NCI-H2227 (cell line): ENCODE data around the gene DYSF.
"Not testable (repeated sequence)": the region's sequence is repeated elsewhere in the genome, so short reads cannot be mapped to it uniquely, and the experiment has no call there.

Experiments used
- DNase-seq: peaks from one replicate; lab custom pipeline; 2025; ENCODE audit not compliant: unreplicated experiment; lab: John Stamatoyannopoulos, UW

The DYSF gene

GRCh38 chr2:71631411-71631931 lies 178.1 kb downstream of the DYSF start:
- no peak for DNase-seq

- no peak for DNase-seq
Measured at GRCh38 chr2:71633086-71633485, 179.7 kb downstream of the DYSF start.

GRCh38 chr2:71634567-71634966 lies 181.2 kb downstream of the DYSF start:
- DNase-seq, result no peak

- no peak for DNase-seq
Measured at GRCh38 chr2:71635798-71636197, 182.4 kb downstream of the DYSF start.

- no peak for DNase-seq
Measured at GRCh38 chr2:71637168-71637567, 183.8 kb downstream of the DYSF start.

- no peak for DNase-seq
Measured at GRCh38 chr2:71637736-71638135, 184.4 kb downstream of the DYSF start.

- DNase-seq, result no peak
Measured at GRCh38 chr2:71639735-71640134, 186.4 kb downstream of the DYSF start.

- no peak for DNase-seq
Measured at GRCh38 chr2:71640489-71640888, 187.1 kb downstream of the DYSF start.

GRCh38 chr2:71643674-71644357 lies 190.5 kb downstream of the DYSF start:
- no peak for DNase-seq

- no peak for DNase-seq
Measured at GRCh38 chr2:71646028-71646427, 192.7 kb downstream of the DYSF start.

GRCh38 chr2:71647356-71647755 lies 194.0 kb downstream of the DYSF start:
- no peak for DNase-seq

- no peak for DNase-seq
Measured at GRCh38 chr2:71655498-71655897, 202.1 kb downstream of the DYSF start.

GRCh38 chr2:71658256-71658655 lies 204.9 kb downstream of the DYSF start:
- not testable (repeated sequence) for DNase-seq

GRCh38 chr2:71658771-71659170 lies 205.4 kb downstream of the DYSF start:
- DNase-seq, result no peak

GRCh38 chr2:71659868-71660518 lies 206.6 kb downstream of the DYSF start:
- no peak for DNase-seq

- DNase-seq, result no peak
Measured at GRCh38 chr2:71661782-71662181, 208.4 kb downstream of the DYSF start.

GRCh38 chr2:71662665-71663394 lies 209.5 kb downstream of the DYSF start:
- DNase-seq, result no peak

GRCh38 chr2:71664161-71664560 lies 210.8 kb downstream of the DYSF start:
- DNase-seq, result no peak

GRCh38 chr2:71665168-71666093 lies 212.1 kb downstream of the DYSF start:
- no peak for DNase-seq

- DNase-seq, result no peak
Measured at GRCh38 chr2:71666094-71666474, 212.7 kb downstream of the DYSF start.
